GM21360 (cell line): ENCODE data around the gene SEMA4B.
"Not testable (repeated sequence)": the region's sequence is repeated elsewhere in the genome, so short reads cannot be mapped to it uniquely, and the experiment has no call there.

Source experiments
- ATAC-seq: cut with Tn5 transposase; IDR thresholded peaks from one replicate; pipeline ENCODE4 v1.9.1; 2021; ENCODE audit warnings: mild to moderate bottlenecking, moderate library complexity; ENCODE audit not compliant: unreplicated experiment

SEMA4B gene

GRCh38 chr15:90257776-90258175, 56.6 kb downstream of the SEMA4B start:
- ATAC-seq = no peak

DNA sequence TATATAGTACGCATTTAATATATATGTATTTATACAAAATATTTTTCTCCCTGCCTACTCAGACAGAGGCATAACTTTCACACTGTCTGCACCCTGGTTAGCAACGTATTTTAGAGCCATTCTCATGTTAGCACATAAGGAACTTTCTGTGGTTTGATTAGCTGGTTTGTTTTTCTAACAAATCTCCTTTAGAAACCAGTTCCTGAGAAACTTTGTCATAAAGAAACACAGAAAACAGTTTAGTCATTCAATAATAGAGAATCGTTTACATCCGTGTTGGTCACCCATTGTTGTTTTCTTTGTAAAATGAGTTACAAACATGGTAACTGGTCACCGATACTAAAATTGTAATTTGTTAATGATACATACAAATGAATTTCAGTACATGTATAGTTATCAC, 58.4 kb downstream of the SEMA4B start:
- no peak for ATAC-seq

DNA sequence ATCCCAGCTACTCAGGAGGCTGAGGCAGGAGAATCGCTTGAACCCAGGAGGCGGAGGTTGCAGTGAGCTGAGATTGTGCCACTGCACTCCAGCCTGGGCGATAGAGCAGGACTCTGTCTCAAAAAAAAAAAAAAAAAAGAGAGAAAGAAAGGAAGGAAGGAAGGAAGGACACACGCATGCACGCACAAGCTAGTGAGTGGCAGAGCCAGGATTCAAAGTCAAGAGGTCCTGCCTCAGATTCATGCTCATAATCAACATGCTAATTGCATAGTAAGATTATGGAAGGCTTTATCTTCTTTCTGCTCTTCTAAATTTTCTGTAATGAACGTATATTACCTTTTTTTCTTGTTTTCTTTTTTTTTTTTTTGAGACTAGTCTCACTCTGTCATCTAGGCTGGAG, 59.6 kb downstream of the SEMA4B start:
- ATAC-seq = not testable (repeated sequence)

- ATAC-seq = no peak
These were observed 60.7 kb downstream of the SEMA4B start for GRCh38 chr15:90261811-90262210.

GRCh38 chr15:90262426-90262825, 61.3 kb downstream of the SEMA4B start:
- no peak for ATAC-seq

DNA sequence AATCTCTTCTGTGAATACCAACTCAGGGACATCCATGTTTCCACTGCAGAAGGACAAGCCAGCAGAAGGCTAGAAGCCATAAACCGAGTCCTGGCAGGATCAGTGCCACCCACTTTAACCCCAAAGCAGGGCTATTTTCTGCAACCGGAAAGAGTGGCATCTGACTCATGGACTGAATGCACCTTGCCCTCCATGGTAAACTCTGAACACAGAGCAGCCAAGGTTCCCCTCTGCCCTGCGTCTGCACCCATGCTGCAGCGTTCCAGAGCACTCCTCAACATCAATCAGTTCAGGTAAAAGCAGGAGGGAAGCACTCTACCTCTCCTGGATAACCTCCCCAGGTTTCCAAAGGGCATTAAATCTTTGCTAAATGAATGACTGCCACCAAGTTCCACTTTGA, 63.5 kb downstream of the SEMA4B start:
- no peak for ATAC-seq

DNA sequence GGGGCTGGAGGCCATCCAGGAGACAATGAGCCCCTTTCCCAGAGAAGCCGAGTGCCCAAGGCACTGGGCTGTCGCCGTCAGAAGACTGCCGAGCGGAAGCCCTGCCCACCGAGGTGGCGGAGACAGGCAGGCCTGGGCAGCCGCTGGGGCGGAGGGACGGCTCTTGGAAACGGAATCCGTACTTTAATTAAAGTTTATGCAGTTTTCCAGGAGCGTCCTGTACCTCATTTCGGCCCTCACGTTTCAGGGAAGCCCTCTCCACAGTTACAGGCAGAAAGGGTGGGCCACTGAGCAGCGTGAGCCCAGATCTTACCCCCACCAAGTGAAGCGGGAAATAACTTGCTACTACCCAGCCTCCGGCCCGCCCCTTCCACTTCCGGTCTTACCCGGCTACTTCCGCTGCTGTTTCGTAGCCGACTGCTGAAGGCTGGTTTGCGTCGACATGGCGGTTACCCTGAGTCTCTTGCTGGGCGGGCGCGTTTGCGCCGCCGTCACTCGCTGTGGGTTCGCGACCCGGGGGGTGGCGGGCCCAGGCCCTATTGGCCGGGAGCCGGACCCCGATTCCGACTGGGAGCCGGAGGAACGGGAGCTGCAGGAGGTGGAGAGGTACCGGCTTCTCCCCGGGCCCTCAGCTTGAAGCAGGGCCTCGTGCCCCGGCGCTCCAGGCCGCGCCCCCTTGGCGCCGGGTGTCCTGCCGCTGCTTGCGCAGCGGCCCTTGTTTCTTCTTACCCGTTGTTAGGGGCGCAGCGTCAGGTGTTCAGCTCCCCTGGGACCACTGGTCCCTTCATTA, 64.3 kb downstream of the SEMA4B start, which contains the start of gene NGRN:
TSS of gene NGRN (plus strand) at position 402 of the 790 bp plus-strand sequence. CDS start at position 443, 41 bp downstream.
- peak; percentile 77 for ATAC-seq

GRCh38 chr15:90266061-90266431, 64.9 kb downstream of the SEMA4B start:
- ATAC-seq = no peak

- ATAC-seq = no peak
These were observed 65.4 kb downstream of the SEMA4B start for GRCh38 chr15:90266485-90266884.

GRCh38 chr15:90268415-90268814, 67.3 kb downstream of the SEMA4B start:
- no peak for ATAC-seq

GRCh38 chr15:90270502-90271150, 69.5 kb downstream of the SEMA4B start:
- ATAC-seq = no peak

DNA sequence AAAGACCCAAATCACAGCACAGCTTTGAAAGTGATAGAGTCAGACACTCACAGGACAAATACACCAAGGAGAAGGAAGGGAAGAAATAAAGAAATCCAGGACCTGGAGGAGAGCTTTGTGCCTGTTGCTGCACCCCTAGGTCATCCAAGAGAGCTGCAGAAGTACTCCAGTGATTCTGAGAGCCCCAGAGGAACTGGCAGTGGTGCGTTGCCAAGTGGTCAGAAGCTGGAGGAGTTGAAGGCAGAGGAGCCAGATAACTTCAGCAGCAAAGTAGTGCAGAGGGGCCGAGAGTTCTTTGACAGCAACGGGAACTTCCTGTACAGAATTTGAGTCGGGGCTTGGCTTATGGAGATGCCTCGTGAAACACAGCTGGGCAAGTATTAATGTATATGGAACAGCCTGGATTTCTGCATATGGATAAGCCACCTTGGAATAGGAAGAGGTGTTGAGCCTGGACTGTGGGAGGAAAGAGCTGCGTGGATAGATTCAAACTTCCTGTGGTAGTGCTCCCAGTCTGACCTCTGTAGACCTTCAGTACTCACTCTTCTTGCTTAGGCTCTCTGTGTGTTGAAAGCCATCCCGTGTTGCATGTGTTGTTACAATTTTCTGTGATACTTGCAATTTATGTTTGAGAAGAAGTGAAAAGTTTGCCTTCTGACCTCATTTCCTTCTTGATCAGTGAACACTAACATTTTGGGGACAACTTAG, 70.5 kb downstream of the SEMA4B start:
- ATAC-seq = no peak

DNA sequence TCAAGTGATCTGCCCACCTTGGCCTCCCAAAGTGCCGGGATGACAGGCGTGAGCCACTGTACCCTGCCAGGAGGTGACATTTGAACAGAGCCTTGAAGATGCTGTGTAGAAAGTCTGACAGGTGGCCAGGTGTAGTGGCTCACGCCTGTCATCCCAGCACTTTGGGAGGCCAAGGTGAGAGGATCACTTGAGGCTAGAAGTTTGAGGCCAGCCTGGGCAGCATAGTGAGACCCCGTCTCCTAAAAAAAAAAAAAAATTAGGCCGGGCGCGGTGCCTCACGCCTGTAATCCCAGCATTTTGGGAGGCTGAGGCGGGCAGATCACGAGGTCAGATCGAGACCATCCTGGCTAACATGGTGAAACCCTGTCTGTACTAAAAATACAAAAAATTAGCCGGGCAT, 77.3 kb downstream of the SEMA4B start:
- not testable (repeated sequence) for ATAC-seq
